Measurements from ENCODE around the gene SLC25A11.

SLC25A11 gene

GRCh38 chr17:4939796-4940554 is at the start of gene SLC25A11, which contains the start of gene RNF167:
Gene SLC25A11 (minus strand): TSS chr17:4940046. CDS start chr17:4939910, 136 bp downstream.
Gene RNF167 (plus strand): TSS chr17:4940268. CDS start chr17:4940910, 642 bp downstream.
- DNase-seq (ENCODE audit: low read depth) = peak; percentile 97

GRCh38 chr17:4987767-4988567 is 48.1 kb upstream of the SLC25A11 start:
- no peak for DNase-seq (ENCODE audit: low read depth)

GRCh38 chr17:4986951-4987766 is 47.3 kb upstream of the SLC25A11 start, which contains the start of gene CAMTA2:
Gene CAMTA2 (minus strand): TSS chr17:4987675. CDS start chr17:4986222, 1,453 bp downstream.
- DNase-seq (ENCODE audit: low read depth) = no peak

- no peak for DNase-seq (ENCODE audit: low read depth)
Measured at GRCh38 chr17:4986403-4986802, 46.6 kb upstream of the SLC25A11 start.

GRCh38 chr17:4982305-4982704 is 42.5 kb upstream of the SLC25A11 start:
- DNase-seq (ENCODE audit: low read depth) = no peak

- no peak for DNase-seq (ENCODE audit: low read depth)
Measured at GRCh38 chr17:4980644-4981216, 40.9 kb upstream of the SLC25A11 start.

GRCh38 chr17:4978726-4979125 is 38.9 kb upstream of the SLC25A11 start:
- DNase-seq (ENCODE audit: low read depth) = no peak

- no peak for DNase-seq (ENCODE audit: low read depth)
Measured at GRCh38 chr17:4974115-4974670, 34.3 kb upstream of the SLC25A11 start.

GRCh38 chr17:4973256-4974114 is 33.6 kb upstream of the SLC25A11 start:
- no peak for DNase-seq (ENCODE audit: low read depth)

GRCh38 chr17:4972752-4973151 is 32.9 kb upstream of the SLC25A11 start:
- no peak for DNase-seq (ENCODE audit: low read depth)

GRCh38 chr17:4972322-4972721 is 32.5 kb upstream of the SLC25A11 start:
- no peak for DNase-seq (ENCODE audit: low read depth)

GRCh38 chr17:4971826-4972225 is 32.0 kb upstream of the SLC25A11 start:
- DNase-seq (ENCODE audit: low read depth) = no peak

GRCh38 chr17:4970273-4970672 is 30.4 kb upstream of the SLC25A11 start:
- no peak for DNase-seq (ENCODE audit: low read depth)

GRCh38 chr17:4969551-4970173 is 29.8 kb upstream of the SLC25A11 start:
- DNase-seq (ENCODE audit: low read depth) = no peak

GRCh38 chr17:4969047-4969550 is 29.3 kb upstream of the SLC25A11 start:
- peak; percentile 78 for DNase-seq (ENCODE audit: low read depth)

GRCh38 chr17:4968486-4969046 is 28.7 kb upstream of the SLC25A11 start:
- DNase-seq (ENCODE audit: low read depth) = no peak

GRCh38 chr17:4967539-4968485 is 28.0 kb upstream of the SLC25A11 start, which contains the start of gene SPAG7:
Gene SPAG7 (minus strand): TSS chr17:4967817. CDS start chr17:4967804, 13 bp downstream.
- peak; percentile 85 for DNase-seq (ENCODE audit: low read depth)

Data from GM04503 (cell line).